ENCODE measurements around the gene ISG15. TPM values are rescaled to one million over a fixed set of nuclear protein-coding genes. Genes with fewer than 3 reads are reported as not detected.
A peak's percentile ranks its signal among the peaks of the same experiment; 100 is the strongest.

The ISG15 gene
- total RNA-seq, 4 donors from 2014 or later = 36.0 to 70.6 (median 40.8) TPM; not detected in 1

- H3K4me1 ChIP-seq = peaks cover 20 to 53% (median 49%) of the 10 kb centered on the region in 4 donors
Measured at GRCh38 chr1:1000357-1001056, 12.8 kb upstream of the ISG15 start.

GRCh38 chr1:1001057-1001783, 12.1 kb upstream of the ISG15 start:
- Histone ChIP-seq H3K27ac (peak overlapping the region; percentile 92 to 95 (median 94)), H3K27me3 (peaks cover 60% of the 10 kb centered on the region), H3K9me3 (no peaks in the 10 kb centered on the region), H3K4me1 (peaks cover 25 to 55% (median 53%) of the 10 kb centered on the region in 4 donors), H3K36me3 (no peaks in the 10 kb centered on the region), H3K4me3 (peak overlapping the region; percentile 9 to 68 (median 52))
- in situ Hi-C loops (cut with MboI; ENCODE audit: low pct_ligation_motif_present in 1 of 4, low pct_unique_long_range_greater_than_20kb in 1 of 4, low sequenced_read_pairs in 3 of 4) = no loop called here
- intact Hi-C loops (cut with DNase I; ENCODE audit: low total_unique reads) = no loop called here
- TF ChIP-seq EP300 (IDR thresholded peaks at IDR 0.05; ENCODE audit: low read depth) (no peak), CTCF (IDR thresholded peaks at IDR 0.05) (peak in 1 of 5 experiments; percentile 13)
- no peak for DNase-seq
- 0 to 1% methylated on average over 7 to 31 of the region's 58 CpGs for WGBS, 2 donors (ENCODE audit: low coverage in 1 of 2)

More at GRCh38 chr1:1000357-1001056, 12.8 kb upstream of the ISG15 start:
- H3K27me3 ChIP-seq = peaks cover 67% of the 10 kb centered on the region
- 2 to 40% methylated on average over 1 to 44 of the region's 75 CpGs for WGBS, 2 donors (ENCODE audit: low coverage in 1 of 2)
- H3K4me3 ChIP-seq = peak overlapping the region; percentile 50 to 68 (median 54)
- peak overlapping the region; percentile 92 to 95 (median 94) for H3K27ac ChIP-seq
- peak; percentile 11 for TF ChIP-seq POLR2A (IDR thresholded peaks at IDR 0.05)
- TF ChIP-seq POLR2AphosphoS5 (IDR thresholded peaks at IDR 0.05) = peak; percentile 57 to 83 (median 73)
- TF ChIP-seq CTCF (IDR thresholded peaks at IDR 0.05) = peak in 1 of 5 experiments; percentile 22
- TF ChIP-seq EP300 (IDR thresholded peaks at IDR 0.05; ENCODE audit: low read depth) = peak; percentile 94
- in situ Hi-C loops (cut with MboI; ENCODE audit: low pct_ligation_motif_present in 1 of 4, low pct_unique_long_range_greater_than_20kb in 1 of 4, low sequenced_read_pairs in 3 of 4) (no loop called here), intact Hi-C loops (cut with DNase I; ENCODE audit: low total_unique reads) (no loop called here)
- no peaks in the 10 kb centered on the region for H3K9me3 ChIP-seq
- peak; percentile 84 for DNase-seq
- no peaks in the 10 kb centered on the region for H3K36me3 ChIP-seq

GRCh38 chr1:1003618-1004419, 9.5 kb upstream of the ISG15 start:
- Histone ChIP-seq H3K9me3 (no peaks in the 10 kb centered on the region), H3K27ac (no peak overlapping the region), H3K36me3 (no peaks in the 10 kb centered on the region), H3K27me3 (peaks cover 37% of the 10 kb centered on the region), H3K4me1 (peaks cover 25 to 53% (median 48%) of the 10 kb centered on the region in 4 donors), H3K4me3 (no peak overlapping the region)
- WGBS, 2 donors (ENCODE audit: low coverage in 1 of 2) = 86% methylated on average over 17 of the region's 22 CpGs; no CpG with 5 or more reads in 1 of the 2 donors
- in situ Hi-C loops (cut with MboI; ENCODE audit: low pct_ligation_motif_present in 1 of 4, low pct_unique_long_range_greater_than_20kb in 1 of 4, low sequenced_read_pairs in 3 of 4) = no loop called here
- DNase-seq = no peak
- TF ChIP-seq CTCF (IDR thresholded peaks at IDR 0.05) (no peak), POLR2AphosphoS5 (IDR thresholded peaks at IDR 0.05) (no peak), POLR2A (IDR thresholded peaks at IDR 0.05) (no peak), EP300 (IDR thresholded peaks at IDR 0.05; ENCODE audit: low read depth) (no peak)
- intact Hi-C loops (cut with DNase I; ENCODE audit: low total_unique reads) = no loop called here

- TF ChIP-seq CTCF (IDR thresholded peaks at IDR 0.05) (no peak), EP300 (IDR thresholded peaks at IDR 0.05; ENCODE audit: low read depth) (no peak), POLR2A (IDR thresholded peaks at IDR 0.05) (no peak), POLR2AphosphoS5 (IDR thresholded peaks at IDR 0.05) (no peak)
- Histone ChIP-seq H3K27ac (no peak overlapping the region), H3K4me1 (peaks cover 22 to 47% (median 43%) of the 10 kb centered on the region in 4 donors), H3K27me3 (peaks cover 31% of the 10 kb centered on the region), H3K36me3 (no peaks in the 10 kb centered on the region), H3K9me3 (no peaks in the 10 kb centered on the region), H3K4me3 (no peak overlapping the region)
- intact Hi-C loops (cut with DNase I; ENCODE audit: low total_unique reads) = no loop called here
- no peak for DNase-seq
- in situ Hi-C loops (cut with MboI; ENCODE audit: low pct_ligation_motif_present in 1 of 4, low pct_unique_long_range_greater_than_20kb in 1 of 4, low sequenced_read_pairs in 3 of 4) = no loop called here
- 68% methylated on average over 7 of the region's 7 CpGs; no CpG with 5 or more reads in 1 of the 2 donors for WGBS, 2 donors (ENCODE audit: low coverage in 1 of 2)
Measured at GRCh38 chr1:1004420-1004779, 8.9 kb upstream of the ISG15 start.
